Activated CD4-positive, alpha-beta T cell treated with anti-CD3 and anti-CD28 coated beads, Interleukin-2, amount 50 U/mL, for 1 hour (primary cell): ENCODE data around the gene LRG1.

Experiments
- DNase-seq: peaks from one replicate; pipeline ENCODE4 v3.0.0-alpha.2; 2020

Gene LRG1

DNA sequence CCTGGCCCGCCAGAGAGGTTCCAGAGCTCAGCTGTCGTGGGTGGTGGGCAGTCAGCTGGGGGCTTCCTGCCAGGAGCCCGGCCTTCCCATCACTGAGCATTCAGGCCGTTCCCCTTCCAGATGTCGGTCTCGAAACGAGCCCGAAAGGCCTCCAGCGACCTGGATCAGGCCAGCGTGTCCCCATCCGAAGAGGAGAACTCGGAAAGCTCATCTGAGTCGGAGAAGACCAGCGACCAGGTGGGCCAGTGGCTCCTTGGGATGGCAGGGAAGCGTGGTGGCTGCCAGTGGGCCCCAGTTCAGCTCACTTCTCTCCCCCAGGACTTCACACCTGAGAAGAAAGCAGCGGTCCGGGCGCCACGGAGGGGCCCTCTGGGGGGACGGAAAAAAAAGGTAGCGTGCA, 48.4 kb downstream of the LRG1 start:
- DNase-seq: no peak

DNA sequence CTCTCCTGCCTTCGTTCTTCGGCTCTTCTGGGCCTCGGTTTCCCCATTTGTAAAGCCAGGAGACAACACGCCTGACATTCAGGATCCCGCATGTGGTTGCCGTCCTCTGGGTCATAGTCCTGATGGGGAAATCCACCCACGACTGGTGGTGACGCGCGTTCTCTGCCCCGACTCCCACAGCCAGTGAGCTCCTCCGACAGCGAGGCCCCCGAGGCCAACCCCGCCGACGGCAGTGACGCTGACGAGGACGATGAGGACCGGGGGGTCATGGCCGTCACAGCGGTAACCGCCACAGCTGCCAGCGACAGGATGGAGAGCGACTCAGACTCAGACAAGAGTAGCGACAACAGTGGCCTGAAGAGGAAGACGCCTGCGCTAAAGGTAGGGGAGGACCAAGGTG, 51.3 kb downstream of the LRG1 start:
- DNase-seq: no peak

DNA sequence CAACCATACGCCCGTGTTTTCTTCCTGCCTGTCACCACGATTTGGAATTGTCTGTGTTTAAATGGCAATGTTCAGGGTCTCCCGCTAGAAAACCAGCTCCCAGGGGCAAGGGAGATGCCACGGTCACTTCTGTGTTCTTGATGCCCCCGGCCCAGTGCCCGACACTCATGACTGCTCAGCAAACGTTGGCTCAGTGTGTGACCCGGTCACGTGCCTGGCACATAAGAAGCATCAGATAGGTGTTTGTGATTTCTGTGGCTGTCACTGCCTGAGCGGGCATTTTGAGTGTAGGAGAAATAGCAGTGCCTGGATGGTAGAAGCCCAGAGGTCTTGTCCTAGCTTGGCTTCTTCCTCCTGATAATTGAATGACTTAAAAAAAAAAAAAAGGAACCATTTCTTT, 52.3 kb downstream of the LRG1 start:
- no peak for DNase-seq
